ENCODE measurements around the gene TP73.

DNA sequence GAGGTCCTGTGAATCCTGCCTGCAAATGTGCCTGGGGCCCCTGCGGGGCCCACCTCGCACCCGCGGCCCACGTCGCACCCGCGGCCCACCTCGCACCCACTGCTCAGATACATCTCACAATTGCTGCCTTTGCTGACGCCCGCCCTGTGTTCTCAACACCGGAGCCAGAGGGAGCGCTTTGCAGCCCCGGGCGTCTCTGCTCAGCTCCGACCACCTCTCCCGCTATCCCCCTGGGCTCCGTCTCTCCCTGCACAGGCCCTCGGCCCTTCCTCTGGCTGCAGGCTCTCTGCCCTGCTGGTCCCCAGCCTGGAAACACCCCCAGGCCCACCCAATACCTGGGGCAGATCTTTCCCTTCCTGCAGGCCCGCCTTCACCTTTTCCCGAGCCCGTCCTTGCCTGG is 44.8 kb downstream of the TP73 start:
- TF ChIP-seq FOXM1 (IDR thresholded peaks at IDR 0.05; ENCODE audit: borderline replicate concordance) (no peak), SUZ12 (IDR thresholded peaks at IDR 0.05) (no peak), NFRKB (IDR thresholded peaks at IDR 0.05) (no peak), BHLHE40 (IDR thresholded peaks at IDR 0.05; ENCODE audit: borderline replicate concordance) (no peak), ZNF384 (IDR thresholded peaks at IDR 0.05) (no peak), ELF4 (IDR thresholded peaks at IDR 0.05) (no peak)

Data from HEK293T (cell line).